ENCODE measurements around the gene RIF1.
A peak's percentile ranks its signal among the peaks of the same experiment; 100 is the strongest.
"Not testable (repeated sequence)": the region's sequence is repeated elsewhere in the genome, so short reads cannot be mapped to it uniquely, and the experiment has no call there.

The RIF1 gene

DNA sequence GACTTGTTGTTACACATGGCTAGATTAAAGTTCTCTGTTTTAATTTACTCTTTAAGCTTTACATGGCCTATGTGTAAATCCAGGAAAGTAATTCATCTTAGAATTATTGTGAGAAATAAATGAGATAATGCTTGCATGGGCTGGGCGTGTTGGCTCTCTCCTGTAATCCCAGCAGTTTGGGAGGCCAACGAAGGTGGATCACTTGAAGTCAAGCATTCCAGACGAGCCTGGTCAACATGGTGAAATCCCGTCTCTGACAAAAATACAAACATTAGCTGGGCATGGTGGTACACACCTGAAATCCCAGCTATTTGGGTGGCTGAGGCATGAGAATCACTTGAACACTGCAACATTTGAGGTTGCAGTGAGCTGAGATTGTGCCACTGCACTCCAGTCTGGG, 4.3 kb upstream of the RIF1 start:
- Mint-ChIP-seq H3K9me3 (no peaks in the 10 kb centered on the region), H3K4me1 (peaks cover 2% of the 10 kb centered on the region), H3K36me3 (peaks cover 7% of the 10 kb centered on the region), H3K4me3 (no peak overlapping the region), H3K27ac (no peak overlapping the region)
- DNase-seq (ENCODE audit: low spot score in 2 of 2) (no peak), ATAC-seq (no peak)

DNA sequence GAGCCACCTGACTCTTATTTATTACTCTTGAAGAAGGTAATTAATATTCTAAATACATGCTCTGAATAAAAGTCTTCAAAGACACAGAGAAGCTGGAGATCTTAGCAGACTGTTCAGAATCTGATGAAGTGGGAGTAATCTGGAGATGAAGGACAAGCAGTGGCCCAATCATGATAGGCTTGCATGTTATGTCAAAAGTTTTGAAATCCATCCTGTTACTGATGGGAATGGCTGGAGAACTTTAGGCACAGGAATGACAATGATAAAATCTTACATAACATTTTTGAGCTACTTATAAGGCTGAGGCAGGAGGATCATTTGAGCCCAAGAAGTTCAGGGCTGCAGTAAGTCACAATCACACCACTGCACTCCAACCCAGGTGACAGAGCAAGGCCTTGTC, 2.4 kb upstream of the RIF1 start:
- Mint-ChIP-seq H3K9me3 (no peaks in the 10 kb centered on the region), H3K4me3 (no peak overlapping the region), H3K4me1 (peaks cover 13% of the 10 kb centered on the region), H3K27ac (no peak overlapping the region), H3K36me3 (peaks cover 26% of the 10 kb centered on the region)
- ATAC-seq (no peak), DNase-seq (ENCODE audit: low spot score in 2 of 2) (no peak)

DNA sequence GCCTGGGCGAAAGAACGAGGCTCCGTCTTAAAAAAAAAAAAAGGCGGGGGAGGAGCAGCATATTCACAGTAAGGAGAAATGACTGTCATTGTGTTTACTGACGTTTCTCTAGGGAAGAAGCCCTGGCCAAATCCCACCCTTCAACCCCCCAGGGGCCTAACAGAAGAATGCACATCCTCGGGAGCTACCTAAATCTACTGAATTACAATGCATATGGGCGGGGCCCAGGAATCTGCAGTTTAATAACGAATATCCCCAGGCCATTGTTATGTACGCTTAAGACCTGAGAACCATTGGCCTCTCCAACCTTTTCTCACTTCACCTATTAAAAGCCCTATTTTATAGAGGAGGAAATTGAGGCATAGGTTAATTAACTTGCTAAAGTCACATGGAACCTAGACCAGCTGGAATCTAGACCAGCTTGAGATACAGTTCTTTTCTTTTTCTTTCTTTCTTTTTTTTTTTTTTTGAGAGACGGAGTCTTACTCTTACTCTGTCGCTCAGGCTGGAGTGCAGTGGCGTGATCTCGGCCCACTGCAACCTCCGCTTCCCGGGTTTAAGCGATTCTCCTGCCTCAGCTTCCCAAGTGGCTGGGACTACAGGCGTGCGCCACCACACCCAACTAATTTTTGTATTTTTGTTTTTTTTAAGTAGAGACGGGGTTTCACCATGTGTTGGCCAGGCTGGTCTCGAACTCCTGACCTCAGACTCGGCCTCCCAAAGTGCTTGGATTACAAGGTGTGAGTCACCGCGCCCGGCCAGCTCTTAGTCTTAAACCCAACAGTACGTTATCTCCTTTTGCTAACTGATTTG, 708 bp upstream of the RIF1 start:
- peak overlapping the region; percentile 99 for H3K4me3 Mint-ChIP-seq
- ATAC-seq (no peak), DNase-seq (ENCODE audit: low spot score in 2 of 2) (no peak)
- H3K4me1 Mint-ChIP-seq = peaks cover 13% of the 10 kb centered on the region
- H3K27ac Mint-ChIP-seq = peak overlapping the region; percentile 98
- H3K36me3 Mint-ChIP-seq = peaks cover 43% of the 10 kb centered on the region
- H3K9me3 Mint-ChIP-seq = no peaks in the 10 kb centered on the region

DNA sequence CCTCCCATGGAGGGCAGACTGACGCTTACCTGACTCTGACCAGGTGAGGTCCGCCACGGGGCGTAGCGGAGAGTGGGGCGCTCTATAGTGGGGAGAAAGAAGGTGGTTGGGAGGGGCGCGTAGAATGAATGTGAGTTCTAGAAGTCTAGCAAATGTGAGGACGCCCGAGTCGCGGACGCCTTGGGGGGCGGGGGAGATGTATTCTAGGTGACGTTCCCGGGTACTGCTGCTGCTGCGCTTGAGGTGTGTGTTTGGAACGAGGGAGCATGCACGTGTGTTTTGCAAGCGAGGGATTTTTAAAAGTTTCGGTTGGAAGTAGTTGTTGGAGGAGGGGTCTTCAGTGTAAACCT, 758 bp downstream of the RIF1 start:
- ATAC-seq (peak; percentile 52), DNase-seq (ENCODE audit: low spot score in 2 of 2) (no peak)
- Mint-ChIP-seq H3K36me3 (peaks cover 58% of the 10 kb centered on the region), H3K4me3 (peak overlapping the region; percentile 99), H3K27ac (peak overlapping the region; percentile 98), H3K9me3 (no peaks in the 10 kb centered on the region), H3K4me1 (peaks cover 13% of the 10 kb centered on the region)

DNA sequence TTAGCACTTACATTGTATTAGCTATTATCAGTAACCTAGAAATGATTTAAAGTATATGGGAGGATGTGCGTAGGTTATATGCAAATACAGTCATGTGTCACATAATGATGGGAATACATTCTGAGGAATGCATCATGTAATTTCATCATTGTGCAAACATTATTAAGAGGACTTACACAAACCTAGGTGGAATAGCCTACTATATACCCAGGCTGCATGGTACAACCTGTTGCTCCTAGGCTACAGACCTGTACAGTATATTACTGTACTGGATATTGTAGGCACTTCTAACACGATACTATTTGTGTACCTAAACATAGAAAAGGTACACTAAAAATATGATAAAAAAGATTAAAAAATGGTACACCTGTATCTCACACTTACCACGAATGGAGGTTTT, 7.9 kb downstream of the RIF1 start:
- H3K4me1 Mint-ChIP-seq = peaks cover 7% of the 10 kb centered on the region
- DNase-seq (ENCODE audit: low spot score in 2 of 2) = no peak
- H3K27ac Mint-ChIP-seq = no peak overlapping the region
- no peak overlapping the region for H3K4me3 Mint-ChIP-seq
- peaks cover 100% of the 10 kb centered on the region for H3K36me3 Mint-ChIP-seq
- no peaks in the 10 kb centered on the region for H3K9me3 Mint-ChIP-seq
- no peak for ATAC-seq

DNA sequence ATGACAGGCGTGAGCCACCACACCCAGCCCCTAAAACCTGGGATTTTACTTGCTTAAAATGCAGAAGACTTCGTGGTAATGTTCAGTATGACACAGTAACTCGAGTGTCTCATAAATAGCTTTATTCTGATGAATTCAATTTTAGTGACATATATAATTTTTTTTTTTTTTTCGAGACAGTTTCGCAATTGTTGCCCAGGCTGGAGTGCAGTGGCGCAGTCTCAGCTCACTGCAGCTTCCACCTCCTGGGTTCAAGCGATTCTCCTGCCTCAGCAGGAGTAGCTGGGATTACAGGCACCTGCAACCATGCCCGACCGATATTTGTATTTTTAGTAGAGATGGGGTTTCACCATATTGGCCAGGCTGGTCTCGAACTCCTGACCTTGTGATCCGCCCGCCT, 12.0 kb downstream of the RIF1 start:
- not testable (repeated sequence) for H3K27ac Mint-ChIP-seq; H3K4me3 Mint-ChIP-seq; ATAC-seq; DNase-seq (ENCODE audit: low spot score in 2 of 2); H3K9me3 Mint-ChIP-seq
- peaks cover 100% of the 10 kb centered on the region for H3K36me3 Mint-ChIP-seq
- peaks cover 30% of the 10 kb centered on the region for H3K4me1 Mint-ChIP-seq

DNA sequence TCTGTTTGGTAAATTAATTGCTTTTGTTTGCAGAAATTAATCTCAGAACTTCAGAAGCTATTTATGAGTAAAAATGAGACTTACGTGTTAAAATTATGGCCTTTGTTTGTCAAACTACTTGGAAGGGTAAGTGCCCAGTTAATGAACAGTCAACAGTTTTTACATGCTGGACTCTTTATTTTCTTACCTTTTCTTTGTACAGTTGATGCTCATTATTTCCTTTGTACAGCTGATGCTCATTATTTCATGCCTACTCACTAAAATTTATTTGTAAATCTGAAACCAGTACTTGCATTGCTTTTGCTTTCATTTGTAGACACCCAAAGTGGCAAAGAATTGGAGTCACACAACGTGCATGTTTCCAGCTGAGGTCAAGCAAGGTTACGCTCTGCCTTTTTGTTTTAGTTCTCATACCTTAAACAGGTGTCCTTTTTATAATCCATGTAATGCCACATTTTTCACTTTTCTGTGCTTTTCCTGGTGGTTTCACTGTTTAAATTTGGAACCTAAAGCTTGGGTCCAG, 13.3 kb downstream of the RIF1 start:
- Mint-ChIP-seq H3K27ac (peak overlapping the region; percentile 85), H3K4me1 (peaks cover 30% of the 10 kb centered on the region), H3K36me3 (peaks cover 100% of the 10 kb centered on the region), H3K4me3 (no peak overlapping the region), H3K9me3 (no peaks in the 10 kb centered on the region)
- DNase-seq (ENCODE audit: low spot score in 2 of 2) (no peak), ATAC-seq (peak; percentile 76)

DNA sequence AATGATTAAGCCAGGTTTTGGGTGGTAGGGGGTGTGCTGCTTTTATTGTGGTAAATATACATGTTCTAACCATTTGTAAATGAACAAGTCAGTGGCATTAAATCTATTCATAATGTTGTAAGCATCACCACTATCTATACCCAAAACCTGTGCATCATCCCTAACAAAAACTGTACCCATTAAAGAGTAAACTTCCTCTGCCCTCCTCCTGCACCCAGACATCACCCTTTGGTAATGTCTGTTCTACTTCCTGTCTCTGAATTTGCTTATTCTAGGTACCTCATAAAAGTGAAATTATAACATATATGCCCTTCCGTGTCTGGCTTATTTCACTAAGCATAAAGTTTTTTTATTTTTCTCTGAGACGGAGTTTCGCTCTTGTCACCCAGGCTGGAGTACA, 14.1 kb downstream of the RIF1 start:
- Mint-ChIP-seq H3K4me3 (no peak overlapping the region), H3K36me3 (peaks cover 100% of the 10 kb centered on the region), H3K4me1 (peaks cover 30% of the 10 kb centered on the region), H3K9me3 (no peaks in the 10 kb centered on the region), H3K27ac (peak overlapping the region; percentile 85)
- no peak for DNase-seq (ENCODE audit: low spot score in 2 of 2)
- ATAC-seq = peak; percentile 86

DNA sequence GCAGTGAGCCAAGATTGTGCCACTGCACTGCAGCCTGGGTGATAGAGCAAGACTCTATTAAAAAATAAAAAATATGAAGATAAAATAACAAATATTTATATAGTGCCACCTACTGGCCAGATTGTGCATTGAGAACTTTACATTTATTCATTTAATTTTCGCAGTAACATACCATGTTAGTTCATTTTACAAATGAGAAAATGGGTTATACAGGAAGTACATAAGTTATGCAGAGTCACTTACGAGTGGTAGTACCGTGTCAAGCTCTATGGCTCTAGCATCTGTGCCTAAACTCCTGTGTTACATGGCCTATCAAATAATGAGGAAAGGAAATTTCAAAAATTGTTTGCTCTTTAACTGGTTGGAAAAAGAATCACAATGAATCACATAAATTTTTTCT, 27.9 kb downstream of the RIF1 start:
- no peak overlapping the region for H3K4me3 Mint-ChIP-seq
- ATAC-seq (no peak), DNase-seq (ENCODE audit: low spot score in 2 of 2) (no peak)
- H3K36me3 Mint-ChIP-seq = peaks cover 100% of the 10 kb centered on the region
- H3K27ac Mint-ChIP-seq = peak overlapping the region; percentile 74
- H3K4me1 Mint-ChIP-seq = no peaks in the 10 kb centered on the region
- no peaks in the 10 kb centered on the region for H3K9me3 Mint-ChIP-seq

DNA sequence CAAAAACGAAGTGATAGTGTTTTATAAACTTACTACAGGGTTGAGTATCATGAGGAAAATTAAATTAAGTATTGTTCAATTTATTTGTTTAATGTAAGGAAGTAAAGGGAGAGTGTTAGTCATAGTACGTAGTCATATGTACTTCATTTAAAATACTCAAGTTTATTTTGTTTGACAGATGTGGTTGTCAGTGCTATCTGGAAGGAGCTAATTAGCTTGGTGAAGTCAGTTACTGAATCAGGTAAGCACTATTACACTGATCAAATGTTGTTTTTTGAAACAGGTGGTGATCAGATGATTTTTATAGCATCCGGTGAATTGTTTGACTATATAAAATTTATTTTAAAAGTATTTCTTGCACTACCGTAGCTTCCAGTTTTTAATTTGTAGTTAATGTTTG, 28.8 kb downstream of the RIF1 start:
- no peak overlapping the region for H3K4me3 Mint-ChIP-seq
- no peak for DNase-seq (ENCODE audit: low spot score in 2 of 2)
- no peaks in the 10 kb centered on the region for H3K9me3 Mint-ChIP-seq
- H3K36me3 Mint-ChIP-seq = peaks cover 100% of the 10 kb centered on the region
- no peak overlapping the region for H3K27ac Mint-ChIP-seq
- H3K4me1 Mint-ChIP-seq = no peaks in the 10 kb centered on the region
- no peak for ATAC-seq

DNA sequence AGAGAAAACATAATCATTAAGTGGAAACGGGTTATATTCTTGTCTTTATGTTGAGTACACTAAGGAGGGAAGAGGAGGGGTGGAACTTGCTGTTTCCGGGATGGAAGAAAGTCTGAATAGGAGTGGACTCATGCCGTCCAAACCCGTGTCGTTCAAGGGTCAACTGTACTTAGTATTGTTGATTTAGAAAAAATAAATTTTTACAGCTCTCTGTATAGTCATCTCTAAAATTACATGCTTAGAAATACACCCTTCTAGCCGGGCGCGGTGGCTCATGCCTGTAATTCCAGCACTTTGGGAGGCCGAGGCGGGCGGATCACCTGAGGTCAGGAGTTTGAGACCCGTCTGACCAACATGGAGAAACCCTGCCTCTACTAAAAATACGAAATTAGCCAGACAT, 29.4 kb downstream of the RIF1 start:
- H3K4me1 Mint-ChIP-seq = no peaks in the 10 kb centered on the region
- DNase-seq (ENCODE audit: low spot score in 2 of 2) (no peak), ATAC-seq (no peak)
- H3K36me3 Mint-ChIP-seq = peaks cover 100% of the 10 kb centered on the region
- no peaks in the 10 kb centered on the region for H3K9me3 Mint-ChIP-seq
- no peak overlapping the region for H3K4me3 Mint-ChIP-seq
- no peak overlapping the region for H3K27ac Mint-ChIP-seq

DNA sequence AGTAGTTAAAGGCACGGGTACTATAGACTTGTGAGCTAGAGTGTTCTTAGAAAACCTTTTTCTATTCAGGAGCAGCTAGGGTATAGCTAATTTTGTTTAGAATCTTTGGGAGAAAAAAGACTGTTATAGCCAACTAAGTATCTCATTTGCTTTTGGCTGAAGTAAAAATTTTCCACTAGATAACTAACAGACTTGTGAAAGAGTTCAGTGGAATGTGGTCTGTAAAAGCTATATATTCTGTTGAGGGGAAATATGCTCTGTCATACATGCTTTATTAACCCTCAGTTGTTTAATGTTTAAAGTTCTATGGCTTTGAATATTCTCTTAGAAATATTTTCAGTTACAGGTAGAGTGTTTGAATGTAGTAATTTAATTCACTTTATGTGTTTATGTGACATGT, 49.7 kb downstream of the RIF1 start:
- ATAC-seq = no peak
- Mint-ChIP-seq H3K9me3 (no peaks in the 10 kb centered on the region), H3K4me1 (peaks cover 7% of the 10 kb centered on the region), H3K27ac (no peak overlapping the region), H3K4me3 (no peak overlapping the region), H3K36me3 (peaks cover 100% of the 10 kb centered on the region)
- no peak for DNase-seq (ENCODE audit: low spot score in 2 of 2)

DNA sequence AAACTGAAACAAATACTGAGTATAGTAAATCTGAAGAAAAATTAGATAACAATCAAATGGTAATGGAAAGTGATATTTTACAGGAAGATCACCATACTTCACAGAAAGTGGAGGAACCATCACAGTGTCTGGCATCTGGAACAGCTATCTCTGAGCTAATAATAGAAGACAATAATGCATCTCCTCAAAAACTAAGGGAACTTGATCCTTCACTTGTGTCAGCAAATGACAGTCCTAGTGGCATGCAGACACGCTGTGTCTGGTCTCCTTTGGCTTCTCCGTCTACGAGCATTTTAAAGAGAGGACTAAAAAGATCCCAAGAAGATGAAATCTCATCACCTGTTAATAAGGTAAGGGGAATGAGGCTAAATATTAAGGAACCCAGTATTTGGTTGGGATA, 56.1 kb downstream of the RIF1 start:
- ATAC-seq (no peak), DNase-seq (ENCODE audit: low spot score in 2 of 2) (no peak)
- peaks cover 100% of the 10 kb centered on the region for H3K36me3 Mint-ChIP-seq
- H3K4me3 Mint-ChIP-seq = no peak overlapping the region
- no peaks in the 10 kb centered on the region for H3K9me3 Mint-ChIP-seq
- H3K27ac Mint-ChIP-seq = no peak overlapping the region
- H3K4me1 Mint-ChIP-seq = peaks cover 16% of the 10 kb centered on the region

DNA sequence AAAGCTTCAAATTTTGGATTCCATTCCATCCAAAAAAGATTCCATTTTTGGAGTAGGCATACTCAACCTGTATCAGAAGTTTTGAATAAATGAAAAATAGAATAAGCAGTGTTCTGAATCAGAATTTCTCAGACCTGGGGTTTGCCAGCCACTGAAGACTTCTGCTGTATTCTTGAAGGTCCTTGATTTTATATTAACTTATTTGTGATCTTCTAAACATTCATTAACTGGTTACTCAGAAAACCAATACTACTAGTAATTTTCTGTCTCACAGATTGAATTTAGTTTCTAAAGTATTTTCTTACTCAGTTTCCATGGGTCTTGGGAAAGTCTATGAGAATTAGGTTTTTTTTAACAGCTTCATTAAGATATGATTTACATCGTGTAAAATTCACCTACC, 60.9 kb downstream of the RIF1 start:
- no peak for DNase-seq (ENCODE audit: low spot score in 2 of 2)
- no peak for ATAC-seq
- Mint-ChIP-seq H3K9me3 (no peaks in the 10 kb centered on the region), H3K27ac (no peak overlapping the region), H3K4me1 (peaks cover 12% of the 10 kb centered on the region), H3K4me3 (no peak overlapping the region), H3K36me3 (peaks cover 100% of the 10 kb centered on the region)

DNA sequence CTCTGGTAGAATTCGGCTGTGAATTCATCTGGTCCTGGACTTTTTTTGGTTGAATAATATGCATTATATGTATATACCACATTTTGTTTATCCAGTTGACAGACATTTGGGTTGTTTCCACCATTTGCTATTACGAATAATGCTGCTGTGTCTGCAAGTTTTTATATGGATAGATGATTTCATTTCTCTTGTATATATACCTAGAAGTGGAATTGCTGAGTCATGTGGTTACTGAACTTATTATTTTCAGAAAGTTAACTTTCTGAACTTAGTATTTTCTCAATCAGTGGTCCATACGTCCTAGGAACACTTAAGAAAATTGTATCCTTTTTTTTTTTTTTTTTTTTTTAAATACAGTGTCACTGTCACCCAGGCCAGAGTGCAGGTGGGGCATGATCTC, 63.3 kb downstream of the RIF1 start:
- Mint-ChIP-seq H3K9me3 (no peaks in the 10 kb centered on the region), H3K4me3 (no peak overlapping the region), H3K36me3 (peaks cover 100% of the 10 kb centered on the region), H3K27ac (no peak overlapping the region), H3K4me1 (peaks cover 11% of the 10 kb centered on the region)
- no peak for DNase-seq (ENCODE audit: low spot score in 2 of 2)
- no peak for ATAC-seq

DNA sequence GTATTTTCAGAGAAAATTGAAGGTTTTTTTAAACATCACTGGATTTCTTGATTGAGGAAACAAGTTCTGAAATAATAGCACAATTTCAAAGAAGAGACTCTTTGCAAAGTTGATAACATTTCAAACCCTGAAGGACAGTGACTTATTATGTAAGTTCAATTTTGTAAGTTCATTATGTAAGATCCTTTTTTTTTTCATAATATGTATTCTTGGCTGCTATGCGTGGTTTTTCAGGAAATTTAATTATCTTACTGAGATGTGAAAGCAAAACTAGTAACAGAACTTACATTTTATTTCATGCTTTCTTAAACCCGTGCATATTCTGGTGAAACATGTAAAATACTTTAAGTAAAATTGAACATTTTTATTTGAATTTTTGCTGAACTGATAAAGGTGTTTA, 65.4 kb downstream of the RIF1 start:
- no peak for DNase-seq (ENCODE audit: low spot score in 2 of 2)
- H3K4me3 Mint-ChIP-seq = no peak overlapping the region
- H3K4me1 Mint-ChIP-seq = peaks cover 11% of the 10 kb centered on the region
- no peak overlapping the region for H3K27ac Mint-ChIP-seq
- no peak for ATAC-seq
- no peaks in the 10 kb centered on the region for H3K9me3 Mint-ChIP-seq
- peaks cover 100% of the 10 kb centered on the region for H3K36me3 Mint-ChIP-seq
